Right kidney (tissue), 1 donor: ENCODE measurements around the gene ZNF563.
A peak's percentile ranks its signal among the peaks of the same experiment; 100 is the strongest.

Experiments
- DNase-seq: peaks from one replicate; pipeline ENCODE4 v3.0.0-alpha.2; 2016

ZNF563 gene

GRCh38 chr19:12294249-12295158 is 38.9 kb downstream of the ZNF563 start, which contains the start of gene ZNF44:
ZNF44 (minus strand) TSS chr19:12294883; CDS start chr19:12294694, 189 bp downstream.
- peak; percentile 91 for DNase-seq

- peak; percentile 75 for DNase-seq
These were observed 39.6 kb downstream of the ZNF563 start for GRCh38 chr19:12293777-12294248.

- no peak for DNase-seq
These were observed 43.7 kb downstream of the ZNF563 start for GRCh38 chr19:12289790-12290065.

- peak; percentile 11 for DNase-seq
These were observed 45.4 kb downstream of the ZNF563 start for GRCh38 chr19:12287958-12288500.

- DNase-seq, result no peak
These were observed 48.8 kb downstream of the ZNF563 start for GRCh38 chr19:12284631-12285030.

- DNase-seq, result no peak
These were observed 49.2 kb downstream of the ZNF563 start for GRCh38 chr19:12284226-12284625.

GRCh38 chr19:12278713-12279112 is 54.7 kb downstream of the ZNF563 start:
- DNase-seq, result no peak

GRCh38 chr19:12272980-12273901 is 60.2 kb downstream of the ZNF563 start:
- no peak for DNase-seq

- no peak for DNase-seq
These were observed 61.0 kb downstream of the ZNF563 start for GRCh38 chr19:12272386-12272785.

- DNase-seq, result no peak
These were observed 62.6 kb downstream of the ZNF563 start for GRCh38 chr19:12270854-12271253.
